Measurements from ENCODE around the gene BABAM2.

- TF ChIP-seq CTCF (conservative IDR thresholded peaks at IDR 0.05; ENCODE audit: low read depth in 2 of 2), result no peak
- TF ChIP-seq CREB1 (CRISPR knock-in tag; IDR thresholded peaks at IDR 0.05; ENCODE audit: low read depth), result no peak
- no peak for TF ChIP-seq NANOG (IDR thresholded peaks at IDR 0.05; ENCODE audit: borderline replicate concordance)
- TF ChIP-seq POLR2AphosphoS5 (IDR thresholded peaks at IDR 0.05; ENCODE audit: low read depth), result no peak
- TF ChIP-seq REST (IDR thresholded peaks at IDR 0.05; ENCODE audit: unreplicated experiment), result no peak
- TF ChIP-seq EZH2 (IDR thresholded peaks at IDR 0.05; ENCODE audit: low read depth, unreplicated experiment), result no peak
- TF ChIP-seq JUNB (IDR thresholded peaks at IDR 0.05; ENCODE audit: unreplicated experiment), result no peak
Measured at GRCh38 chr2:28253543-28253942, 363.0 kb downstream of the BABAM2 start.
